Esophagus (tissue), 2 donors: ENCODE measurements around the gene KRTDAP. TPM values are rescaled to one million over a fixed set of nuclear protein-coding genes. Genes with fewer than 3 reads are reported as not detected.

ENCODE experiments used
- polyA plus RNA-seq, 2 donors: library from polyadenylated mRNA; stranded (reverse); fragments of 200-250 nt; gene quantifications; one replicate each; pipeline ENCODE4 v1.2.3, GENCODE V29; 2013
- donor health status: healthy with polysubstance abuse.
- donor health status: Bipolar disorder and iron deficiency.

Gene KRTDAP
- polyA plus RNA-seq, 2 donors, result 109 to 238 TPM

Other genes starting within 250 kb of the KRTDAP start
- gene LSR, start 241.5 kb downstream of the KRTDAP start, polyA plus RNA-seq, result 10 to 100 TPM; 39.0 to 63.5 TPM
- 10 to 100 TPM; 74.7 to 97.6 TPM for gene USF2, start 221.5 kb downstream of the KRTDAP start, polyA plus RNA-seq
- under 1 TPM in 1 of 2 donors, not detected in 1; 0.08 TPM for gene HAMP, start 207.9 kb downstream of the KRTDAP start, polyA plus RNA-seq
- not detected for gene MAG, start 198.3 kb downstream of the KRTDAP start, polyA plus RNA-seq
- gene CD22, start 161.3 kb downstream of the KRTDAP start, polyA plus RNA-seq, result 1 to 10 TPM in 1 of 2 donors, under 1 TPM in 1; 0.71 to 1.2 TPM
- not detected for gene FFAR1, start 142.6 kb downstream of the KRTDAP start, polyA plus RNA-seq
- gene FFAR3, start 132.0 kb downstream of the KRTDAP start, polyA plus RNA-seq, result not detected
- not detected for gene GPR42, start 119.4 kb downstream of the KRTDAP start, polyA plus RNA-seq
- 1 to 10 TPM in 1 of 2 donors, under 1 TPM in 1; 0.59 to 1.4 TPM for gene FFAR2, start 42.2 kb downstream of the KRTDAP start, polyA plus RNA-seq
- 100 to 1,000 TPM; 223 to 315 TPM for gene DMKN, start 23.2 kb upstream of the KRTDAP start, polyA plus RNA-seq
- gene SBSN, start 37.8 kb upstream of the KRTDAP start, polyA plus RNA-seq, result 1,000 to 10,000 TPM in 1 of 2 donors, 100 to 1,000 TPM in 1; 453 to 1,191 TPM
- gene GAPDHS, start 43.0 kb upstream of the KRTDAP start, polyA plus RNA-seq, result not detected
- gene TMEM147, start 55.2 kb upstream of the KRTDAP start, polyA plus RNA-seq, result 100 to 1,000 TPM in 1 of 2 donors, 10 to 100 TPM in 1; 61.7 to 145 TPM
- under 1 TPM; 0.02 to 0.12 TPM for gene ATP4A, start 73.2 kb upstream of the KRTDAP start, polyA plus RNA-seq
- not detected for gene PMIS2, start 95.7 kb upstream of the KRTDAP start, polyA plus RNA-seq
- 10 to 100 TPM; 10.1 to 24.1 TPM for gene HAUS5, start 122.3 kb upstream of the KRTDAP start, polyA plus RNA-seq
- 10 to 100 TPM; 47.8 to 61.5 TPM for gene RBM42, start 138.6 kb upstream of the KRTDAP start, polyA plus RNA-seq
- gene ETV2, start 151.3 kb upstream of the KRTDAP start, polyA plus RNA-seq, result 1 to 10 TPM; 3.4 to 5.6 TPM
- 1,000 to 10,000 TPM; 1,022 to 1,339 TPM for gene COX6B1, start 157.9 kb upstream of the KRTDAP start, polyA plus RNA-seq
- 10 to 100 TPM; 10.7 to 11.5 TPM for gene UPK1A, start 176.1 kb upstream of the KRTDAP start, polyA plus RNA-seq
- under 1 TPM; 0.07 to 0.18 TPM for gene ZBTB32, start 214.1 kb upstream of the KRTDAP start, polyA plus RNA-seq
- 10 to 100 TPM; 21.5 to 33.8 TPM for gene KMT2B, start 227.5 kb upstream of the KRTDAP start, polyA plus RNA-seq